Astrocyte of the cerebellum (primary cell): Measurements from ENCODE around the gene CENPN.
A peak's percentile ranks its signal among the peaks of the same experiment; 100 is the strongest.

Experiments used
- DNase-seq: peaks from one replicate; pipeline ENCODE4 v3.0.0-alpha.2; 2011; ENCODE audit warnings: low read depth
- H3K4me3 ChIP-seq: 2 replicates; pipeline ENCODE4 v1.5.1; 2011; ENCODE audit warnings: mild to moderate bottlenecking, low read depth, low read length, moderate library complexity
- CTCF ChIP-seq: IDR thresholded peaks from 2 replicates; pipeline ENCODE4 v1.5.1; 2012; ENCODE audit warnings: low read length, low read depth, moderate library complexity, mild to moderate bottlenecking; ENCODE audit errors: missing control alignments
- in situ Hi-C: cut with HindIII; loops from 2 replicates; pipeline ENCODE4 v1.10.0; 2017; ENCODE audit warnings: low sequenced_read_pairs

The CENPN gene

GRCh38 chr16:81006813-81007695 is at the start of gene CENPN, which contains the start of gene CMC2:
Gene CENPN (plus strand): TSS chr16:81007214. CDS start chr16:81011940, 4,726 bp downstream.
Gene CMC2 (minus strand): TSS chr16:81006885. CDS start chr16:80997394, 9,491 bp downstream.
- DNase-seq, result peak; percentile 99
- in situ Hi-C loops, result no loop called here
- H3K4me3 ChIP-seq, result peak within 1 kb of the TSS; percentile 95
- TF ChIP-seq CTCF, result peak; percentile 16

GRCh38 chr16:80958284-80958683 is 48.7 kb upstream of the CENPN start:
- DNase-seq, result no peak
- no peak overlapping the region for H3K4me3 ChIP-seq
- in situ Hi-C loops, result no loop called here
- no peak for TF ChIP-seq CTCF

- no peak for TF ChIP-seq CTCF
Observed at GRCh38 chr16:80962879-80963278, 44.1 kb upstream of the CENPN start.

GRCh38 chr16:80964351-80964750 is 42.7 kb upstream of the CENPN start:
- H3K4me3 ChIP-seq, result no peak overlapping the region
- no peak for DNase-seq
- no peak for TF ChIP-seq CTCF
- in situ Hi-C loops, result no loop called here

More at GRCh38 chr16:80962879-80963278, 44.1 kb upstream of the CENPN start:
- H3K4me3 ChIP-seq, result no peak overlapping the region
- DNase-seq, result no peak
- in situ Hi-C loops, result no loop called here

GRCh38 chr16:80966617-80967016 is 40.4 kb upstream of the CENPN start:
- TF ChIP-seq CTCF, result no peak
- no peak for DNase-seq
- in situ Hi-C loops, result no loop called here
- H3K4me3 ChIP-seq, result no peak overlapping the region

GRCh38 chr16:80968386-80969113 is 38.5 kb upstream of the CENPN start:
- no peak overlapping the region for H3K4me3 ChIP-seq

More at GRCh38 chr16:80968386-80969113, 38.5 kb upstream of the CENPN start:
- TF ChIP-seq CTCF, result no peak
- in situ Hi-C loops, result no loop called here
- peak; percentile 15 for DNase-seq
